Measurements from ENCODE around the gene DLG2. TPM values are rescaled to one million over a fixed set of nuclear protein-coding genes. Genes with fewer than 3 reads are reported as not detected.

DLG2 gene
- total and polyA plus RNA-seq, 9 donors: 2.5 to 20.7 (median 12.0) TPM

DNA sequence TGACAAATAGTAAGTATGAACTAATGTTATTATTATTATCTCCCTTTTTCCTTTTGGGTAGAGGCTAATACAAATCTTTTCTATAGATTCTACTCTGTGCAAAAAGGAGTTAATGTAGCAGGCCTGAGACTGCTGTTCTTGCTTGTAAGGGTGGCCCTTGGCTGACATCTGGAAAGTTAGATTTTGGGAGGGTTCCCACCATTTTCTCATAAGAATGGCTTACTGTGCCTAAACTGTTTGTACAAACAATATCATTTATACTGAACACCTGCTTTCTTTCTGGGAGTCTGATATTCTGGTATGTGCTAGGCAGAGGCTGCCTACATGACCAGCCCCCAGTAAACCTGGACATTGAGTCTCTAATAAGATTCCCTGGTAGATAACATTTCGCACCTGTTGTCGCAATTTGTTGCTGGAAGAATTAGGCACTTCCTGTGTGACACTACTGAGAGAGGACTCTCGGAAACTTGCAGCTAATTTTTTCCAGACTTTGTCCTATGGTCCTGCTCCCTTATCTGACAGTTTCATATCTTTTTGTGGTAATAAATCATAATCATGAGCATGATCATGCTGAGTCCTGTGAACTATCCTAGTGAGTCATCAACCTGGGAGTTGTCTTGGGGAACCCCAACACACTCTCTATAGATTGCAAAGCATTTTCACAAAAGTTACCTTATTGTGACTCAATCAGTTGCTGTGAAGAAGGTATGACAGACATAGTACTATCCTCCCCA, 2083.3 kb downstream of the DLG2 start:
- no peak for TF ChIP-seq POLR2A (IDR thresholded peaks at IDR 0.05)
- no peak for TF ChIP-seq EP300 (IDR thresholded peaks at IDR 0.05)
- TF ChIP-seq, protein P1, sequence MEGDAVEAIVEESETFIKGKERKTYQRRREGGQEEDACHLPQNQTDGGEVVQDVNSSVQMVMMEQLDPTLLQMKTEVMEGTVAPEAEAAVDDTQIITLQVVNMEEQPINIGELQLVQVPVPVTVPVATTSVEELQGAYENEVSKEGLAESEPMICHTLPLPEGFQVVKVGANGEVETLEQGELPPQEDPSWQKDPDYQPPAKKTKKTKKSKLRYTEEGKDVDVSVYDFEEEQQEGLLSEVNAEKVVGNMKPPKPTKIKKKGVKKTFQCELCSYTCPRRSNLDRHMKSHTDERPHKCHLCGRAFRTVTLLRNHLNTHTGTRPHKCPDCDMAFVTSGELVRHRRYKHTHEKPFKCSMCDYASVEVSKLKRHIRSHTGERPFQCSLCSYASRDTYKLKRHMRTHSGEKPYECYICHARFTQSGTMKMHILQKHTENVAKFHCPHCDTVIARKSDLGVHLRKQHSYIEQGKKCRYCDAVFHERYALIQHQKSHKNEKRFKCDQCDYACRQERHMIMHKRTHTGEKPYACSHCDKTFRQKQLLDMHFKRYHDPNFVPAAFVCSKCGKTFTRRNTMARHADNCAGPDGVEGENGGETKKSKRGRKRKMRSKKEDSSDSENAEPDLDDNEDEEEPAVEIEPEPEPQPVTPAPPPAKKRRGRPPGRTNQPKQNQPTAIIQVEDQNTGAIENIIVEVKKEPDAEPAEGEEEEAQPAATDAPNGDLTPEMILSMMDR (IDR thresholded peaks at IDR 0.05): no peak
- Histone ChIP-seq H3K4me3 (no peak overlapping the region), H3K9me3 (no peaks in the 10 kb centered on the region), H3K27ac (no peak overlapping the region), H3K36me3 (no peaks in the 10 kb centered on the region), H3K27me3 (no peaks in the 10 kb centered on the region), H3K4me1 (ENCODE audit: insufficient read depth) (no peaks in the 10 kb centered on the region)
- DNase-seq: no peak
- 76 to 86% (median 82%) methylated on average over 3 of the region's 3 CpGs for WGBS, 3 donors
- intact Hi-C loops (cut with DNase I): no loop called here

DNA sequence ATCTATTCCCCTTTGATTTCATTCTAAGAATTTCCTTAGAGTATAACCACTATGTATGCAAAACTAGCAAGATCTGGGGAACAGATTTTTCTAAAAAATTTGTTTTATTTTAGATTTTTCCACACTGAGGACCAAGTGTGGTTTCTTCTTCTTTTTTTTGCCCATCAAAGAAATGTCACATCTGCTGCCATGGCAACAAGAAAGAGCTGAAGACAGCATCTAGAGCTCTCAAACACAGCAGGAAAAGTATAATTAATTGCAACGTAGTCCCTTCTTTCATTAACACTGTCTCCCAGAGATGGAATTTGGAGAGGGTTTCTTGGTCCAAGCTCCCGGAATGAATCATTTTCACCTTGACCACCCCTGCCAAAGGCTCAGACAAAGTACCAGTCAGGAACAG, 2084.3 kb downstream of the DLG2 start:
- Histone ChIP-seq H3K9me3 (no peaks in the 10 kb centered on the region), H3K27me3 (no peaks in the 10 kb centered on the region), H3K36me3 (no peaks in the 10 kb centered on the region), H3K4me3 (no peak overlapping the region), H3K27ac (no peak overlapping the region), H3K4me1 (ENCODE audit: insufficient read depth) (no peaks in the 10 kb centered on the region)
- DNase-seq: no peak
- intact Hi-C loops (cut with DNase I): no loop called here
- TF ChIP-seq EP300 (IDR thresholded peaks at IDR 0.05): no peak
- WGBS, 3 donors: 56 to 63% (median 60%) methylated on average over 2 of the region's 2 CpGs

DNA sequence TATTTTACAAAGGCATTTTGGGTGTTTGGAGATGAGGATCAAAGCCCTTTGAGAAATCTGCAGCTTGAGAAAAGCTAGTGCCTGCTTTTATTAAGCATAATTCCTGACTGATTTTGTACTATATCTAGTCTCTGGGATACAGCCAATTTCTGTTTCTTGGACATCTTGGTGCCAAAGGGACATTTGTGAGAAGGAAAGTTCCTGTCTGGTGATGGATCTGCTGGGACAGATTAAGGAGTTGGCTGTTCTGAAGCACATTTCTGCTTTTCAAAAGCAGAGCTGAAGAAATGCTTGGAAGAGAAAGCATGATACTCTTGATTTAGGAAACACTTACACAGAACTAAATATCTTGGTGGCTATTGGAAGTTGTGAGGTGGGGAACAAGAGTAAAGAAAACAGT, 2086.4 kb downstream of the DLG2 start:
- no peak for TF ChIP-seq POLR2A (IDR thresholded peaks at IDR 0.05)
- TF ChIP-seq EP300 (IDR thresholded peaks at IDR 0.05): no peak
- TF ChIP-seq, protein P1 (IDR thresholded peaks at IDR 0.05): no peak
- DNase-seq: no peak
- Histone ChIP-seq H3K4me3 (no peak overlapping the region), H3K9me3 (no peaks in the 10 kb centered on the region), H3K36me3 (no peaks in the 10 kb centered on the region), H3K27ac (no peak overlapping the region), H3K27me3 (no peaks in the 10 kb centered on the region), H3K4me1 (ENCODE audit: insufficient read depth) (no peaks in the 10 kb centered on the region)
- intact Hi-C loops (cut with DNase I): no loop called here

DNA sequence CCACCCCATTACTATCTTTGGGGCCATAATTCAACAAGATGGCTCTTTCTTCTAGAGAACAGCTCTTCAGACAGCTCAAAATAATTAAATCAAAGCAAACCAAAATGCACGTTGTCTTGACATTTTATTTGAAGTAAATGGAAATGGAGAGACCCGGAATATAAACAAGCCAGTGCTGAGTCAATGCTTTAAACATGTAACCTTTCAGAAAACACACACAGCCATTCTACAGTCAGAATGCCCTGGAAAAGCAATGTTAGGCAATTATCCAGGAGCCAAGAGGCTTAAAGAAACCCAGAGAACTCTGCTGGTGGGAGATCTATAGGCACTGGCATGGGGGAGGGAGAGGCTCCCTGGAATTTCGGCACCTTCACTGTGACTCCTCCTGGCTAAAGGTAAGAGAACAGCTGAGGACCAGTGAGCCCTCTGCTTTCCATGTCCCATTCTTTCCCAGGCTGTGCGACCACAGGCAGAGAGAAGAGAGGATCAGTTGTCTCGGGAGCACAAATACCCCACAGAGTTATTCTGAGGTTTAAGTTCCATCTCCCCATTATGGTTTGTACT, 2086.9 kb downstream of the DLG2 start:
- intact Hi-C loops (cut with DNase I): no loop called here
- TF ChIP-seq POLR2A (IDR thresholded peaks at IDR 0.05) (no peak), EP300 (IDR thresholded peaks at IDR 0.05) (no peak)
- TF ChIP-seq, protein P1 (IDR thresholded peaks at IDR 0.05): no peak
- WGBS, 3 donors: 58 to 67% (median 66%) methylated on average over 5 of the region's 5 CpGs

DNA sequence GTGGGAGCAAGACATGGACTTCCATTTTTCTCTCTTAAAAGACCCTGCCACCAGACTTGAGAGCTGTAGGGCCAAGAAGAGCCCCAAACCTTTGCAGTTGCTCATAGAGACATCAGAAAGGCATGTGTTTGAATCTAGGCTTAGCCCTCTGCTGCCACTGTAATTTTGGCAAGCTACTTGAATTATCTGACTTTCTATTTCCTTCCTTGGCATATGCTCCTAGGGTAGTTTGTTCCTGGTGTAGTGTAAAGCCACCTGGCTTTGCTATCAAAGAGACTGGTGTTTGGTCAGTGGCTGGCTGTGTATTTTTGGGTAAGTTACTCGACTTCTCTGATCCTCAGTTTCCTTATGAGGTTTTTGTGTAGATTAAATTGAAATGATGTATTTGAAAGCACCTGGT, 2088.9 kb downstream of the DLG2 start:
- WGBS, 3 donors: 83 to 100% (median 91%) methylated on average over 1 of the region's 1 CpG
- intact Hi-C loops (cut with DNase I): no loop called here
- DNase-seq: no peak

More for the DNA sequence above, 2086.9 kb downstream of the DLG2 start:
- H3K4me1 ChIP-seq (ENCODE audit: insufficient read depth): no peaks in the 10 kb centered on the region
- DNase-seq: no peak
- H3K27ac ChIP-seq: no peak overlapping the region
- H3K9me3 ChIP-seq: no peaks in the 10 kb centered on the region
- H3K27me3 ChIP-seq: no peaks in the 10 kb centered on the region
- H3K4me3 ChIP-seq: no peak overlapping the region
- H3K36me3 ChIP-seq: no peaks in the 10 kb centered on the region

More for the DNA sequence above, 2088.9 kb downstream of the DLG2 start:
- no peaks in the 10 kb centered on the region for H3K27me3 ChIP-seq
- H3K9me3 ChIP-seq: no peaks in the 10 kb centered on the region
- H3K4me1 ChIP-seq (ENCODE audit: insufficient read depth): no peaks in the 10 kb centered on the region
- H3K36me3 ChIP-seq: no peaks in the 10 kb centered on the region
- no peak overlapping the region for H3K4me3 ChIP-seq
- no peak overlapping the region for H3K27ac ChIP-seq
- TF ChIP-seq POLR2A (IDR thresholded peaks at IDR 0.05) (no peak), EP300 (IDR thresholded peaks at IDR 0.05) (no peak)
- TF ChIP-seq, protein P1 (IDR thresholded peaks at IDR 0.05): no peak

All from ovary (tissue), 9 donors.